ENCODE measurements around the gene NCOA1.
"Not testable (repeated sequence)": the region's sequence is repeated elsewhere in the genome, so short reads cannot be mapped to it uniquely, and the experiment has no call there.

The NCOA1 gene

GRCh38 chr2:24650997-24651642, 160.1 kb downstream of the NCOA1 start:
- DNase-seq: no peak

DNA sequence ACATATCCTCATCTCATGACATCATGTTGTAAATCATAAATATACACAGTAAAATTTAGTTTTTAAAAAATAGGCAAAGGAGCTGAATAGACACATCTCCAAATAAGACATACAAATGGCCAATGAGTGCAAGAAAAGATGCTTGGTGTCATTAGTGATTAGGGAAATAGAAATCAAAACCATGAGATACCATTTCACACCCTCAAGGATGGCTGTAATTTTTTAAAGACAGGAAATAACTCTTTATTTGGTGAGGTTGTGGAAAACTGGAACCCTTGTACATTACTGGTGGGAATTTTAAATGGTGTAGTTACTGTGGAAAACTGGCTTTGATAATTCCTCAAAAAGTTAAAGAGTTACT, 160.6 kb downstream of the NCOA1 start:
- no peak for DNase-seq

- no peak for DNase-seq
Observed at GRCh38 chr2:24652265-24653182, 161.5 kb downstream of the NCOA1 start.

GRCh38 chr2:24657818-24658217, 166.8 kb downstream of the NCOA1 start:
- no peak for DNase-seq

- no peak for DNase-seq
Observed at GRCh38 chr2:24658531-24659202, 167.6 kb downstream of the NCOA1 start.

DNA sequence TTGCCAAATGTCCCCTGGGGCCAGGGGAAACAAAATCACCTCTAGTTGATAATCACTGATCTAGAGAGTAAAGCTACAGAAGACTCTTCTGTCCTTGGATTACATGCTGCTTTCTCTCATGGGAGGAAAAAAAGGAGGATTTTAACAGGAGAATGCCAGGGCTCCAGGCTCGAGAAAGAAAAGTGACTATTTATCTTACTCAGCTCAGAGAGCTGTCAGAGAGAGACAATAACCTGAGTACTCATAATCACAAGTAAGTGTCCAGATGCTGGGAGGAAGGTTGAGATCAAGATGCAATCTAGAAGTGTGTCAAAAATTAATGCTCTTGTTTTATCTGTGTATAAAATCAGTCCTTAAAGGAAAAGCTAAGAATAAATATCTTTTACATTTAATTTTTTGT, 168.8 kb downstream of the NCOA1 start:
- DNase-seq: no peak

GRCh38 chr2:24667542-24667941, 176.5 kb downstream of the NCOA1 start:
- DNase-seq: no peak

DNA sequence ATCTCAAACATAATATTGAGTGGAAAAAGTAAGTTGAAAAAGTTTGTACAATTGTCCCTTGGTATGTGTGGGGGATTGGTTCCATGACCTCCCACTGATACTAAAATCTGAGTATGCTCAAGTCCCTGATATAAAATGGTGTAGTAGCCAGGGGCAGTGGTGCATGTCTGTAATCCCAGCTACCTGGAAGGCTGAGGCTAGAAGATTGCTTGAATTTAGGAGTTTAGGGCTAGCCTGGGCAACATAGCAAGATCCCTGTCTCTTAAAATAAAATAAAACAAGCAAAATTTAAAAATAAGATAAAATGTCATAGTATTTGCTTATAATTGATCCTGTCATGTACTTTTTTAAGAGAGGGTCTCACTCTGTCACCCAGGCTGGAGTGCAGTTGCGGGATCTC, 180.2 kb downstream of the NCOA1 start:
- DNase-seq: no peak

DNA sequence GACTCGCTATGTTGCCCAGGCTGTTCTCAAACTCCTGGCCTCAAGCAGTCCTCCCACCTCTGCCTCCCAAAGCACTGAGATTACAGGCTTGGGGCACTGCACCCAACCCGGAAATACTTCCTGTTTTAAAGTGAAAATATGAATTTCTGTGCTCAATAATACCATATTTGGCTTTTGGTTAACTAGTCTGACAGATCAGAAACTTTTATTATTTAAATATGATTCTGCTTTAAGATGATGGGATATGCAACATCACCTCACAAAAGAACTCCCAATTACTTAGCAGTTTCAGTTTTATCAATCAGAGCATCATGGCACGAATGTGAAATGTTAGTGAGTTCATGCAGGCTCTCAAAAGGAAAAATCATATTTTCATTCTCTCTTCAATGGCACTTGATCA, 181.5 kb downstream of the NCOA1 start:
- DNase-seq: no peak

DNA sequence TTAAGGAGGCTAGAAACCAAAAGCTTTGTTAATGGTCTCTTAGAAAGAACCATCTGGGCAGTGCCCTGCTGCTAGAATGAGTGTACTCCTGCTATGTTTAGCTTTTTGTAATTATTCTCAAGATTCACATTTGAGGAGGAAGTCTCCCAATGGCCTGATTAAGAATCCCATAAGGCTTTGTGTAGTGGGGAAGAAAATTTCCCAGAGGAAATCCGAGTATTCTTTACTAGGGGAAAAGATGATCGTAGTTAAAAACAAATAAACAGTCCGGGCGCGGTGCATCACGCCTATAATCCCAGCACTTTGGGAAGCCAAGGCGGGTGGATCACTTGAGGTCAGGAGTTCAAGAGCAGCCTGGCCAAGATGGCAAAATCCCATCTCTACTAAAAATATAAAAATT, 184.3 kb downstream of the NCOA1 start:
- no peak for DNase-seq

- DNase-seq: no peak
Observed at GRCh38 chr2:24676493-24676892, 185.4 kb downstream of the NCOA1 start.

DNA sequence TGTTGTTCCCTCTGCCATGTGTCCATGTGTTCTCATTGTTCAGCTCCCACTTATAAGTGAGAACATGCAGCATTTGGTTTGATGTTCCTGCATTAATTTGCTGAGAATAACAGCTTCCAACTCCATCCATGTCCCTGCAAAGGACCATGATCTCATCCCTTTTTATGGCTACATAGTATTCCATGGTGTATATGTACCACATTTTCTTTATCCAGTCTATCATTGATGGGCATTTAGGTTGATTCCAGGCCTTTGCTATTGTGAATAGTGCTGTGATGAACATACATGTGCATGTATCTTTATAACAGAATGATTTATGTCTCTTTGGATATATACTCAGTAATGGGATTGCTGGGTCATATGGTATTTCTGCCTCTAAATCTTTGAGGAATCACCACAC, 187.0 kb downstream of the NCOA1 start:
- DNase-seq: not testable (repeated sequence)

DNA sequence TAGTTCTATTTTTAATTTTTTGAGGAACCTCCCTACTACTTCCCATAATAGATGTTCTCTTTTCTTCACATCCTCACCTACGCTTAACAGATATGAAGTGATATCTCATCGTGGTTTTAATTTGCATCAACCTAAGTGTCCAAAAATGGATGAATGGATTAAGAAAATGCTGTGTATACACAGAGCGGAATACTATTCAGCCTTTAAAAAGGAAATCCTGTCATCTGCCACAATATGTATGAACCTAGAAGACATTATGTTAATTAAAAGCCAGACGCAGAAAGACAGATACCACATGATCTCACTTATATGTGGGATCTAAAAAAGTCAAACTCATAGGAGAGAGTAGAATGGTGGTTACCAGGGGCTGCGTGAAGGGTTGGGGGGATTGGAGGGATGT, 189.1 kb downstream of the NCOA1 start:
- DNase-seq: no peak

- DNase-seq: no peak
Observed at GRCh38 chr2:24682304-24682703, 191.2 kb downstream of the NCOA1 start.

DNA sequence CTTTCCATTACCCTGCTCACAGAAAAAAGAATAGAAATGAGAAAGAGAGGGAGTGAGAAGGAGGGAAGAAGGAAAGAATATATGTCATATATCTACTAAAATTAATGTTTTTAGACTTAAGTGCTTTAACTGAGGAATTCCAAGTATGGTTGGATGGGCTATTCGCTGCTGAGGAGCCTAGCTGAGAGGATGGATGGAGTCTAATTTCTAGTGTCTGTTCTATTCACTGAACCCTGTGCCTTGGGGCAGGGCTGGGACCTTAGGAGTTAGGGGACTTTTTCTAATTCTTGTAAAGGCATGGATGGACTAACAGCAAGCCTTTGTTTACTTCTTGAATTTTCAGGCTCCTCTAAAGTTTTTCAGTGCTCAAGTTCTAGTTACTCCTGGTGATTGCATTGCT, 192.4 kb downstream of the NCOA1 start:
- DNase-seq: no peak

- no peak for DNase-seq
Observed at GRCh38 chr2:24690524-24690923, 199.5 kb downstream of the NCOA1 start.

GRCh38 chr2:24691806-24692205, 200.8 kb downstream of the NCOA1 start:
- no peak for DNase-seq

DNA sequence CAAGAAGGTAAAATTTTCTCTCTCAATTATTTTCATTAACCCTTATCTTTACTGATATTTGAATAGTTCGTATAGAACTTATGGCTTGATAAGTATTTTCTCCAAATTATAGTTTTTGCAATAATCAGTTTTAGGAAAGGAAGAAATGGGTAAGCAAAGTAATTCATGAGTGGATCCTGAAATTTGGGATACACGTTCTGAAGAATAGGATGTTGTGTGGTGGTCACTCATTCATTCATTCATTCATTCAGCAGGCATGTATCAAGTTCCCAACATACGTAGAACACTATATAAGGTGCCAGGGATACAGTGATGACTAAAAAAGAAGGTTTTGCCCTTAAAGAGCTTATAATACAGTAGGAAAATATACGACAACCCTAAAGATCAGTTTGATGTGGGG, 206.7 kb downstream of the NCOA1 start:
- DNase-seq: no peak

DNA sequence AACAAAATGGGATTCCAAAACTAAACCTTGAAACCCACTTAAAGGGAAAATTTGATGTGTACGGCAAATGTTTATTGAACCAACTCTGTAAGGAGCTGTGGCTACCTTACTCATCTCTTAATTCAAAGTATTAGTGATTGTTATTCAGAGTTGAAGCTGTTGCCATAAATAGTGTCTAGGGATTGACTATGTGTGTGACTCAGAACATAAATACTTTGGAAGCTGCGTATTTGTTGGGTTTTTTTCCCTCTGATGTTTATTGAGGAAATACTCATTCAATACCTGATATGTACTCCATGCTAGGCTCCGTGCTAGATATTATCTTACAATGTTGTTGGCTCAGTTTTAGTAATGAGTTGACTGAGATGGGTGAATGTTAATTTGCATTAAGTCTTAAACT, 211.7 kb downstream of the NCOA1 start:
- DNase-seq: no peak

- DNase-seq: no peak
Observed at GRCh38 chr2:24704692-24705091, 213.6 kb downstream of the NCOA1 start.

DNA sequence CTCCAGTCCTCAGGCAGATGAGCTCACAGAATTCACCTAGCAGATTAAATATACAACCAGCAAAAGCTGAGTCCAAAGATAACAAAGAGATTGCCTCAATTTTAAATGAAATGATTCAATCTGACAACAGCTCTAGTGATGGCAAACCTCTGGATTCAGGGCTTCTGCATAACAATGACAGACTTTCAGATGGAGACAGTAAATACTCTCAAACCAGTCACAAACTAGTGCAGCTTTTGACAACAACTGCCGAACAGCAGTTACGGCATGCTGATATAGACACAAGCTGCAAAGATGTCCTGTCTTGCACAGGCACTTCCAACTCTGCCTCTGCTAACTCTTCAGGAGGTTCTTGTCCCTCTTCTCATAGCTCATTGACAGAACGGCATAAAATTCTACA, 216.1 kb downstream of the NCOA1 start:
- DNase-seq: no peak

DNA sequence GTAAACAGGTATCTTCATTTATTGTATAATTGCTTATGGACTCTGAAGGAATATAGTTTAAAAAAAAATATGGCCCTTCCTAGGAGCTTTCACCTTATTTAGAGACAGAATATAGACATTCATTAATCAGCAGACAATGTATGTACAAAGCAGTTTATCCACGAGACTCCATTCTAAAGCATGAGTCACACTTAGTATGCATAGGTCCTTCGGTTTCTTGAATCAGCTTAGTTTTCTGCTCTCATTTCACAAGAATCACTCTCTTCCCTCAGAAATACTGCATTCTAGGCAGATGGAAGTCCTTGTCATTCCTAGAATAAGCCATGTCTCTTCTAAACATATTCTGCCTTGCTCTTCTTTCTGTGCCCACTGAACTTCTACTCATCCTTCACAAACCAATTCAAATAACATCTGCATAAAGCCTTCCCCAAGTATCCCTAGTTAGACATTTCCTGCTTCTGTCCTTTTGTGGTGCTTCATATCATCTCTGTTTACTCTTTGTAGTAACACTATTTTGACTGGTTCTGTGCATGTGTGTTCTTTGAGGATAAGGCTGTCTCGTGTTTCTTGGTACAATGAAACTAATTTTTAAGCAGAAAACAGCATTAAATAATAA, 217.6 kb downstream of the NCOA1 start:
- no peak for DNase-seq

DNA sequence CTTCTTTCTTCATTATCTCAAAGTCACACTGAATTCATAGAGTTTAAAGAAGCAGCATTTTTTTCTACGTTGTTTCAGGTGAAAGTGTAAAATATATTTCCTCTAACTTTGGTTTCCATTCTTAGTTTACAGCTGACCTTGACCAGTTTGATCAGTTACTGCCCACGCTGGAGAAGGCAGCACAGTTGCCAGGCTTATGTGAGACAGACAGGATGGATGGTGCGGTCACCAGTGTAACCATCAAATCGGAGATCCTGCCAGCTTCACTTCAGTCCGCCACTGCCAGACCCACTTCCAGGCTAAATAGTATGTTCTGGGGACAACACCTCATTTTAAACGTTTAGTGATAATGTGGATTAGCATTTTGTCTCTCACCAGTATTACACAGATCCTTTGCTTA, 219.8 kb downstream of the NCOA1 start:
- no peak for DNase-seq

DNA sequence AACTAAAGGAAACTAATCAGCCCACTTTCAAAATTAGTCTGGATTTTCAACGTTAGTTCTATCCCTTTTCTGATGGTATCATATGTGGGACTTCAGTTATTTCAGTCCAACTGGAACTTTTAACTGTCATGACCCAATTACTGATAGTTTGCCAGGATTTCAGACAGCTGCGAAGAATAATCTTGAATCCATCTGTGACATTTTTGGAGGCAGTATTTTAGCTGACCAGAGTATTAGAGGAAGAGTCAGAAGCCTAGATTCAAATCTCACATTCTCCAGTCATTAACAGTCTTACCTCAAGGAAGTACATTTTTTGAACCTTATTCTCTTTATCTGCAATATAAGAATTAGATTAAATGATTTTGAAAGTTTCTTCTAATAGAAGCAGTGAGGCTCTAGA, 220.8 kb downstream of the NCOA1 start:
- DNase-seq: no peak
